ENCODE measurements around the gene TRANK1. TPM values are rescaled to one million over a fixed set of nuclear protein-coding genes. Genes with fewer than 3 reads are reported as not detected.
"Not testable (repeated sequence)": the region's sequence is repeated elsewhere in the genome, so short reads cannot be mapped to it uniquely, and the experiment has no call there.

The TRANK1 gene
- total RNA-seq, 1 donor from 2014 or later, result 12.6 TPM

- no peak for DNase-seq
These were observed 12.2 kb upstream of the TRANK1 start for GRCh38 chr3:36957063-36957462.

- DNase-seq, result no peak
These were observed 11.3 kb upstream of the TRANK1 start for GRCh38 chr3:36956155-36956554.

DNA sequence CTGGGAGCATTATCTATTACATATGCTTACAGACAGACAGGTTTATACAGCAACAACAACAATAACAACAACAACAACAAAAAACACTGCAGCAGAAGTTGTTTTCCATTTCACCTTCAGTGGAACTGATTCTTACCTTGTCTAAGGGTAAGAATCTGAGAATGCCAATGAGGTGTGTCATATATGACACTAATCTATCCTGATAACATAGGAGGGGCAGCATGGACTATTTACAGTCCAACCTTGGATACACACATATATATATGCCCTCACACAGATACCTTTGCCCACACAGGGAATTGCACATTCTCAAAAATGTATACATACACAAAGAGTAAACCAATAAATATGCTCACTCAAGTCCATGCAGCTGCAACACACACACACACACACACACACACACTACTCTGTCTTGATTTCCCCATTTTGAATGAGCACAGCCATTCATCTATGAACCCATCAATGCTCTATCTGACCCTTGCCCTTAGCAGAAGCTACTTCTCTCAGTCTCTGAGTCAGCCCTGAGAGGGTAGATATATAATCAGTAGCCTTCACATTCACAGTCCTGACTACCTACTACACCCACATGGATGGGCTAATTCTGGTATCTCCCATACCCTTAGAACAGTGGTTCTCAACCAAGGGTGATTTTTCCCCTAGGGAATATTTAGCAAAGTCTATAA is 9.7 kb upstream of the TRANK1 start:
- no peak for DNase-seq

GRCh38 chr3:36947814-36948213 is 3.0 kb upstream of the TRANK1 start:
- not testable (repeated sequence) for DNase-seq

GRCh38 chr3:36945333-36945980 is 603 bp upstream of the TRANK1 start:
- no peak for DNase-seq

GRCh38 chr3:36944012-36944640 is 728 bp downstream of the TRANK1 start:
- peak; percentile 57 for DNase-seq

GRCh38 chr3:36943601-36944000 is 1.3 kb downstream of the TRANK1 start:
- DNase-seq, result no peak

DNA sequence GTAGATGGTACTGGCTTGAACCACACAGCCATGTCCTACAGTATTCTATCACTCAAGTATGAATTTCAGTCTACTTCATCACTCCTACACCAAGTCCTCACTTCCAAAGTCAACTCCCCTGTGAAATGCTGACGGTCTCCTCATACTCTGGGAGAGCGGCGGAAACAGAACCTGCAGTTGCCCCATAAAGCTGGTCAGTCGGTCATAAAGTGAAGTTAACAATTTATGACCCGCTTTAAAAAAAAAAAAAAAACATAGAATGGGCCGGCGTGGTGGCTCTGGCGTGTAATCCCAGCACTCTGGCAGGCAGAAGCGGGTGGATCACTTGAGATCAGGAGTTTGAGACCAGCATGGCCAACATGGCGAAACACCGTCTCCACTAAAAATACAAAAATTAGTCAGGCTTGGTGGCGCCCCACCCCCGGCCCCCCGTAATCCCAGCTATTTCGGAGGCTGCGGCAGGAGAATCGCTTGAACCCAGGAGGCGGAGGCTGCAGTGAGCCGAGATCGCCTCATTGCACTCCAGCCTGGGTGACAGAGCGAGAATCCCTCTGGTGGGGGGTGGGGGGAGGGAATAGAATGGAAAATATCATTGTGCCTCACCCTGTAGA is 2.1 kb downstream of the TRANK1 start:
- DNase-seq, result no peak

- no peak for DNase-seq
These were observed 3.2 kb downstream of the TRANK1 start for GRCh38 chr3:36941658-36942057.

GRCh38 chr3:36941162-36941561 is 3.7 kb downstream of the TRANK1 start:
- DNase-seq, result no peak

- DNase-seq, result no peak
These were observed 7.4 kb downstream of the TRANK1 start for GRCh38 chr3:36937492-36937891.

DNA sequence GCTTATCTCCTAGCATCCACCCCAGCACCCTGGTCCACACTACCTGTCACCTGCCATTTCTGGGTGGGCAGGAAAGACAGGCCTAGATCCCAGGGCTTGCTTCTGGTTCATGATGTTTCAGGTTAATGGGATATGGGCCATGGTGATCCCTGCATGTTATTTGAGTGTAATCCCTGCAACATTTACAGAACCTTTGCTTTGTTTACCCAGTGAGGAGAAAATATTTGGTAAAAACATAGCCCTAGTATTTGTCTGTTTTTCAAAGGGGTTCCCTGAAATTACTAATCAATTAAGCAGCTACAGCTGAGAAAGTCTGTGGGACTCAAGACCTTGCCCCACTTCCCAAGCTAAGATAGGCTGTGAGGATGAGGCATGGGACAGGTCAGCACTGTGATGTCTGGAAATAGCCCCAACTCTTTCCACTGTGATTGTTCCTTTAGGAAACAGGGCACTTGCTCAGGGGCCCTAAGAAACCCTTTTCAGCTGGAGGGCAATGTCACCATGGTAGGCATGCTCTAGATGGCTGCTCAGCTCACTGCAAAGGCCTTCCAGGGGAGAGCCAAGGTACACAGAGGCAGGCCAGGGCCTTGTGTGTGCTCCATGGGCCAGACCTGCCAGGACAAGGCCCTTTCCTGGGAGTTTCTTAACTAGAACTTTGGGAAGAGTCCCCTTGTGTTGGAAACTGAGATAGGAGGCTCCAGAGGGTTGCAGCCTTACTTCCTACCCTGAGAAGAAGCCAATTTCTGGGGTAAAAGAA is 11.1 kb downstream of the TRANK1 start:
- DNase-seq, result no peak

GRCh38 chr3:36931424-36931823 is 13.4 kb downstream of the TRANK1 start:
- not testable (repeated sequence) for DNase-seq

- DNase-seq, result no peak
These were observed 16.6 kb downstream of the TRANK1 start for GRCh38 chr3:36928220-36928619.

DNA sequence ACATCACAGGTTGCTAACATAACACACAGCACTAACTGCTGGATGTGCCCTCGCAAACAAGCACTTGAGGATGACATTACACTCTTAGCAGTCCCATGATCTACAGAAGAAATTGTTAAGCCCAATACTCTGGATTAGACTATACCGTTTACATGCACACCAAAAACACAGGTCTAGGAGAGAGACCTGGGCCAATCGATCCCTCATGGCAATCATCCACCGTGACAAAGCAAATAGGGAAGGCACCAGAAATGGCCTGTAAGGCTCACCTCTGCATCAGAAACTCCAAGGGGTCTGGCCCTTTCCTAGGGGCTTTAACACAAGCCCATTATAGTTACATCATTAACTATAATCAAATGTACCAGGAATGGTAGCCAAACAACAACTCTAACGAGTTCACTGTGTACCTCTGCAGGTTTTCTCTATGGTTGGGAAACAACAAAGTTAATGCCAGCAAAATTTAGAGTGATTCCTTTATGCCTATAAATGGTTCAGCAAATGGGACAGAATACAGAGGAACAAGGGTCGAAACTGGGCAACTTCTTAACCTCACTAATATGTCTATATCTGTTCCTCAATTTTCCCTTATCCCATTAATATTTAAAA is 18.5 kb downstream of the TRANK1 start:
- DNase-seq, result no peak

GRCh38 chr3:36924744-36925521 is 19.9 kb downstream of the TRANK1 start:
- no peak for DNase-seq

DNA sequence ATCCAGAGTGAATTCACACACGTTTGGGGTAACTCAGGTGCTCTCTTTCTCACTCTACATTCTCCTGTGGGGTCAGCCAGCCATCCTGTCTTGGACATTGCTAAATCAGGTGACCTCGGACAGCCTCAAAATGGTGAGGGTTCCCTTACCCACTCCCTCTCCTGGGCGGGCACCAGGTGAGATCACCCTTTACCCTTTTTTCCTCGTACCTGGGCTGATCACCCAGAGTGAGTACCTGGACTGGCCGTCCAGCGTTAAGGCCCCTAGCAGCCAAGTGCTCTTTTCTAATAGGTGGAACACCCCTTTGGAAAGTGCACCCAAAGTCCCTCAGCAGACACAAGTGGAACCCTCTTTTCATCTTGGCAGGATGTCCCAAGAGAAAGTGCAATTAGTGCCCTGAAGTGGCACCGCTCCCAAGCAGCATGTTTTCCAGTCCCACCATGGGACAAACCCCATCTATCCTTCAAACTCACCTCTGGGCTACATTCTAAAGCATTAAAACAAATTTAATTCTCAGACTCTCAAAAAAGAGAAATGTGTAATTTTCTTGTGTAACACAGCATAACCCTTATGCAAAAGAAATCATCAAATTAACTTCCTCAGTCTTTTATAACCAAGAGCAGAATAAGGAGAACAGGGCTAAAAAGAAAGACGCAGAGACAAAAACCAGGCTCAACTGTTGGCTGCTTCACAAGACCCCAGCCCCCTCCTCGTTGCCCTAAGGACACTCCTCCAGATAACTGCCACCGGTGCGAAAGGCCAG is 20.7 kb downstream of the TRANK1 start:
- DNase-seq, result no peak

DNA sequence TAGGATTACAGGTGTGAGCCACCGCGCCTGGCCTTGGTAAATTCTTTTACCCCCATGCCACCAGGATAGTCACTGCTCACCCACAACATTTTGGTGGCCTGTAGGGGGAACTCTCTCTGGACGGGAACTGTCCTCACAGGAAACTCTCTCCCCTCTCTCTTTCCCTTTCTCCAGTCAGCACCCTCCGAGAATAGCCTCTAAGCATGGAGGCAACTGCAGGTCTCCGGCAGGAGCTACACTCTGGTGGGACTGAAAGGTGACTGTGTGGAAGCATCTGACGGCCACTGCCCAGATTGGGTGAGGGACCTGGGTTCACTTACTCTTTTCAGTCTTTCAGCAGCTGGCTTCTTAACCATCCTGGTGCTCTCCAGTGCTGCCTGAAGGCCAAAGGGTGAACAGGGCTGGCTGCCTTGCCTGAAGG is 21.3 kb downstream of the TRANK1 start:
- DNase-seq, result no peak

DNA sequence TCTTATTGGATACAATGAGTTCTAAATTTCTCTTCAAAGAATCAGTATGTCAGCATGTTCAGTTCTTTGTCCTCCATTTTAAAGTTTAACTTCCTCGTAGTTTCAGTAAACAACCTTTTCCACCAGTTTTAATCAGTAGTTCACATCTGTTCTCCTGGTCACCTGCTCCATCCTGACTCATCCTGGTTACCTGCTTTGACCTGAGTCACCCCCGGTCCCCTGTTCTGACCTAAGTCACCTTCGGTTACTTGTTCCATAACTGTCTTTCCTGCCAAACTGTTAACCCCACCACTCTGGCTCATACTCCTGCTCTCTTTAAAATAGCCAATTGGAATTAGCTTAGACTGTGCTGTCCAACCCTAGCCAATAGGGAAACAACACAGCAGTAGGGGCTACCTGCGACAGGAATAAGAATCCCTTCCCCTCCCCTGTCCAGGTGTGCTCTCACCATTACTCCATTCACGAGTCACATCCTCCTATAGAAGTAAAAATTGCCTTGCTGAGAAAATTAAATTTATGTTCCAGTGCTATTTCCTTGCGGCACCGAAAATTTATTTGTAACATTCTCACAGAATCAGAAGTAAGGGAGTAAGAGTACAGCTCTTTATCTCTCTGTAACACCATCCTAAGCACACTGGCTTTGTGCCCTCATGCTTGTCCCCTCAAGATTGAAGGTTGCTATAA is 23.8 kb downstream of the TRANK1 start:
- no peak for DNase-seq

Data from occipital lobe (tissue), 2 donors.